ENCODE data around the gene LRIG3.
"Not testable (repeated sequence)": the region's sequence is repeated elsewhere in the genome, so short reads cannot be mapped to it uniquely, and the experiment has no call there.

LRIG3 gene

GRCh38 chr12:58857206-58857605 is 63.1 kb downstream of the LRIG3 start:
- not testable (repeated sequence) for DNase-seq

DNA sequence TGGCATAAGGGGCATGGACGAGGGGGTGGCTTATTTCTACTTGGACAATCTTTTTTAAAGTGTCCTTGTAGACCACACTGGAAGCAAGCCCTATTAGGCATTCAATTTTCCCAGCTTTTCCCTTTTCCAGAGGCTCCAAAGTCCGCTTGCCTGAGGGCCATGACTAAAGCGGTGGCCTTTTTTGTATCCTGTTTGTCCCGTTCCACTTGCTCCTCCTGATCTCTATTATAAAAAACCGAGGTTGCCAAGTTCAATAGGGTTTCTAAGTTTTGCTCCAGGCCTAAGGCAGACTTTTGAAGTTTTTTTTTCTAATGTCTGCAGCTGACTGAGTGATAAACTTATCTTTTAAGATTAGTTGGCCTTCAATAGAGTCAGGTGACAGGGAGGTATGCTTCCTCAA is 64.7 kb downstream of the LRIG3 start:
- not testable (repeated sequence) for DNase-seq

DNA sequence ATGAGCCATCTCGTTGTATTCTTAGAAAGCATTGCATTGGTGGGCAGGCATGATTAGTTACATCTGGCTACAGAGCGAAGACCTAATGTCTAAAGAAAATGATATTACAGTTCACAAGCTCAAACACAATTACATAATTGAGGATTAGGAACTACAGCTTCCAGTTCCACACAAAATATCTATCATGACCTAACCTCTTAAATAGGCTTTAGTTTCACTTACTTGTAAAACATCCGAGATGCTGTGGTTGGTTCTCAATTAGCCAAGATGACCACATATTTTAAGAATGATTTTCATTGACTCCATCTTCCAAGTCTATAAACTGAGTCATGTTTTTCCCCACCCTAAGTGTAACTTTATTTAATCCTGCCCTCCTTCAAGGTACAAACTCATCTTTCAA is 69.5 kb downstream of the LRIG3 start:
- no peak for DNase-seq

DNA sequence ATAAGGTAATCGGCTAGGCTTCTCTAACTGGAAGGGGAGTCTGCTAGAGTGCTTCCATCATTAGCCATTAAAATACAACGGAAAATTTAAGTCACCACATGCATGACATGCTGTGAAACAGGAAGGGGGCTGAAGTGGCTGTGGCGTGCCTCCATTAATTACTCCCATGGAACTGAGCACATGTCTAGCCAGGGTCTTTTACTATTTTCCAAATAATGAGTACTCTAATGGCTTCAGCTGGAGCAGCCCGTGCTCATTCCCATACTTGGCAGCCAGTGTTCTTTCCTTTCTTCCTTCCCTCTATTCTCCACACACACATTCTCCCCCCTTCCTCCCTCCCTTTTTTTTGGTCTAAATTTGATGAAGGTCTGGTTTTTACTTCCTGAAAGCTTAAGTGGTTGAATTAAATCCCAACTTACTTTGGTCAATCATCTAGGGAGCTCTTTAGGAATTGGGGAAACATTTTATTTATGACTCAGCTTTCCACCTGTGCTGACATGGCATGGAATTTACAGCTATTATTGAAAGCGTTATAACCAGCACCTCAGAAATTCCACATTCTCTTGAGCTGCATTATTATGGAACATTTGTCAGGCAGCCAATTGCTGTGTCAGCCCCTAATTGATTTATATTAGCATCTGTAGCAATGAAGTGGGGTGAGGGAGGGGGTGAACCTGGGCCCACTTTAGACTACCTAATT is 72.3 kb downstream of the LRIG3 start:
- DNase-seq: no peak

DNA sequence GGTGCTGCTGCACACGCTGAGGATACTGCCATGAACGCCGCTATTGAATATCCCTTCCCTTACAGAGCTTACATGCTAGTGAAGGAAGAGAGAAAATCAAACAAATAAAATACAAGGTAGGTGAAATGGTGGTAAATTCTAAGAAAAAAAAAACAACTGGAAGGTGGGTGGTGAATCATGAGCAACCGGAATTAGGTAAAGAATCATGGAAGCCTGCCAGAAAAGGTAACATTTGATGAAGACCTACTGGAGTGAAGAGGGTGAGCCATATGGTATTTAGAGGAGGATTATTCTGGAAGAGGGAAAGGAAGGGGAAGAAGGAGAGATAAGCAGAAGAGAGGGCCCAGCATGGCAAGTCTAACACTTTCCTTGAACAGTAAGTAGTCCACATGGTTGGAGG is 76.1 kb downstream of the LRIG3 start:
- no peak for DNase-seq

DNA sequence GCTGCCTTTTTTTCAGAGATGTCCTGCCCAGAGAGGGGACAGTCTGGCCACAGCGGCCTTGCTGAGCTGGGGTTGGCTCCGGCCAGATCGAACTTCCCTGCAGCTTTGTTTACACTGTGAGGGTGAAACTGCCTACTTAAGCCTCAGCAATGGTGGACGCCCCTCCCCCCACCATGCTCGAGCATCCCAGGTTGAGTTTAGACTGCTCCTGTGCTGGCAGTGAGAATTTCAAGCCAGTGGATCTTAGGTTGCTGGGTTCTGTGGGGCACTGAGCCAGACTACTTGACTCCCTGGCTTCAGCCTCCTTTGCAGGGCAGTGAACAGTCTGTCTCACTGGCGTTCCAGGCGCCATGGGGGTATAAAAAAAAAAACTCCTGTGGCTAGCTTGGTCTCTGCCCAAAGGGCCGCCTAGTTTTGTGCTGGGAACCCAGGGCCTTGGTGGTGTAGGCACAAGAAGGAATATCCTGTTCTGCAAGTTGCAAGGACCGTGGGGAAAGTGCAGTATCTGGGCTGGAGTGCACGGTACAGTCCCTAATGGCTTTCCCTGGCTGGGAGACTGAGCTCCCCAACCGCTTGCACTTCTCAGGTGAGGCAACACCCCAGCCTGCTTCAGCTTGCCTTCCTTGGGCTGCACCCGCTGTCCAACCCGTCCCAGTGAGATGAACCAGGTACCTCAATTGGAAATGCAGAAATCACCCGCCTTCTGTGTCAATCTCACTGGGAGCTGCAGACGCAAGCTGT is 79.1 kb downstream of the LRIG3 start:
- DNase-seq: no peak

- no peak for DNase-seq
Observed at GRCh38 chr12:58833853-58834252, 86.5 kb downstream of the LRIG3 start.

DNA sequence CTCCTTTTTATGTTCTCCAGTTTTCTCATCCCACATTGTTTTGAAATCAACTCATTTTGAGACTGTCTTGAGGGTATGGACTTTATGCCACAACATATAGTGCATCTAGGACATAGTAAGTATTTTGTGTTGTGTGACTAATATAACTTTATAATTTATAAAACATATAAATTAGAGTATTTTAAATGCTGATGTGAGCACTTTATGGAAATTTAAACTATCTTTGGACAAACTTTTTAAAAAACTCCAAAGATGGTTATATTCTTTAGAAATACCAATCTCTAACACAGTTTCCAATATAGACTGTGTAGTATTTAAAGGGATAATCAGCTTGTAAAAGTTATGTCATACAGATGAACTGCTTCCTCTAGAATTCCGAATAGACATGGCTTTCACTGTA is 87.4 kb downstream of the LRIG3 start:
- DNase-seq: no peak

All from T-helper 2 cell (primary cell).